Prostate gland (tissue), 2 donors: ENCODE data around the gene PDZRN3.

Source experiments
- CTCF ChIP-seq, 4 experiments: fragments of 200-600 bp in 2 of 4; fragments of 450-650 bp in 2 of 4; sonication (generic) in 2 of 4; IDR thresholded peaks; 1 replicate in 3 of 4; 2 replicates in 1 of 4; pipeline ENCODE4 v1.5.1; 2016 to 2019; ENCODE audit warnings: antibody characterized with exemption in 4 of 4, mild to moderate bottlenecking in 2 of 4, moderate library complexity in 2 of 4
- POLR2A ChIP-seq: fragments of 450-650 bp; IDR thresholded peaks from one replicate; pipeline ENCODE4 v1.6.1; 2016; ENCODE audit warnings: antibody characterized with exemption, mild to moderate bottlenecking
- POLR2AphosphoS5 ChIP-seq: sonication (generic); formaldehyde crosslinking; IDR thresholded peaks from one replicate; pipeline ENCODE4 v1.6.1; 2017; ENCODE audit warnings: antibody characterized with exemption

DNA sequence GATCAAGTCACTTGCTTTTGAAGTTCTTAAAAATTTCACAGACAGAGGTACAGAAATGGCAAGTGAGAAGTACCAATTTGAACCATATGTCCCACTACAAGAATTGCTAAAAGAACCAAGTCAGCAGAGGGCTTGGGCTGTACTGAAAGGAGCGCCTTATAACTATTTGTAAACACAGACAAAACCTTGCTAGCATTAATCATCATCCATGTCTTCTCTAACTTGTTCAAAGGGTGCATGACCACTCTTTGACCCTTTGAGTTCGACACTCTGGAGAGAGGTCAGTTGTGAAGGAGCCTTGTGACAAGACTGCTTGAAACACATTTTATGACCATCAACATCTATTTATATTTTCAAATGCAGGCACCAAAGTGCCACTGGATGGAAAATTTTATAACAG, 191.7 kb downstream of the PDZRN3 start:
- TF ChIP-seq CTCF (IDR thresholded peaks at IDR 0.05): no peak
- no peak for TF ChIP-seq POLR2AphosphoS5
- no peak for TF ChIP-seq POLR2A
